K562 (cell line): ENCODE data around the gene FRMPD4. TPM values are rescaled to one million over a fixed set of nuclear protein-coding genes. Genes with fewer than 3 reads are reported as not detected.

Source experiments
- ATAC-seq: fragments of 200-7000 bp; cut with Tn5 transposase; 3 replicates; pipeline ENCODE4 v1.9.1; 2020; ENCODE audit warnings: moderate library complexity
- BruUV-seq: library from RNA; stranded (reverse); fragments of 400-500 nt; replicated peaks from 2 replicates; lab custom pipeline; 2021; lab: Mats Ljungman, UMichigan
- CTCF ChIA-PET: fragments of 300-600 bp; formaldehyde crosslinking; extraction: SDS; loops from one replicate; lab custom pipeline; 2021; ENCODE audit warnings: low intra/inter-chr PET ratio; lab: Yijun Ruan, JAX
- POLR2A ChIA-PET: fragments of 300-600, 350-650 bp; sonication (Branson Sonifier 250); formaldehyde crosslinking; extraction: SDS; loops from one replicate; lab custom pipeline; 2021; ENCODE audit warnings: antibody characterized with exemption, inconsistent platforms; lab: Yijun Ruan, JAX
- DNase-seq, 4 experiments: peaks; one replicate each; pipeline versions ENCODE4 v3.0.0 to v3.0.0-alpha.2; 2011 to 2018; ENCODE audit warnings: low spot score in 3 of 4, mixed read lengths in 3 of 4; ENCODE audit errors: extremely low read depth in 1 of 4
- FAIRE-seq: peaks from 2 replicates; lab custom pipeline; 2011; peaks lifted over from hg19 to GRCh38; lab: Jason Lieb, UNC
- H2AFZ ChIP-seq: 2 replicates; pipeline ENCODE4 v1.6.0; 2011; ENCODE audit warnings: low read depth, low read length, control low read depth, inconsistent platforms
- H3K27ac ChIP-seq: fragments of 200-600 bp; 3 replicates; pipeline ENCODE4 v1.8.0; 2011; ENCODE audit warnings: low read depth, mild to moderate bottlenecking, control low read depth, inconsistent platforms, low read length, moderate library complexity, mixed read lengths; ENCODE audit errors: extremely low read depth
- H3K27me3 ChIP-seq, 2 experiments: fragments of 300-600 bp in 1 of 2; 2 replicates in 1 of 2; 3 replicates in 1 of 2; pipeline versions ENCODE4 v1.6.0 to v1.8.0; 2011; ENCODE audit warnings: inconsistent platforms in 2 of 2, low read length in 2 of 2, mild to moderate bottlenecking in 1 of 2, mixed read lengths in 1 of 2, moderate library complexity in 1 of 2; ENCODE audit not compliant: control insufficient read depth in 2 of 2, insufficient read depth in 2 of 2
- H3K36me3 ChIP-seq: fragments of 300-600 bp; 3 replicates; pipeline ENCODE4 v1.8.0; 2011; ENCODE audit warnings: mild to moderate bottlenecking, low read length, inconsistent platforms; ENCODE audit not compliant: control insufficient read depth, insufficient read depth
- H3K4me1 ChIP-seq, 2 experiments: fragments of 200-600 bp in 1 of 2; replicated peaks in 1 of 2; 2 replicates in 1 of 2; 3 replicates in 1 of 2; pipeline versions ENCODE4 v1.5.1 to v1.8.0; 2011; ENCODE audit warnings: inconsistent platforms in 2 of 2, low read length in 2 of 2, mild to moderate bottlenecking in 1 of 2, mixed read lengths in 1 of 2, moderate library complexity in 1 of 2; ENCODE audit not compliant: control insufficient read depth in 2 of 2, insufficient read depth in 2 of 2
- H3K4me2 ChIP-seq: 2 replicates; pipeline ENCODE4 v1.6.1; 2011; ENCODE audit warnings: low read length, control low read depth, inconsistent platforms, mixed read lengths; ENCODE audit not compliant: insufficient read depth
- H3K4me3 ChIP-seq: fragments of 200-600 bp; sonication (generic), shearing (Covaris generic); 2 replicates; pipeline ENCODE4 v1.5.1; 2016; ENCODE audit warnings: control low read depth, inconsistent platforms
- H3K79me2 ChIP-seq: fragments of 200-600 bp; 3 replicates; pipeline ENCODE4 v1.8.0; 2011; ENCODE audit warnings: low read length, inconsistent platforms; ENCODE audit not compliant: control insufficient read depth, insufficient read depth
- H3K9ac ChIP-seq, 2 experiments: 2 replicates each; pipeline versions ENCODE4 v1.6.0 to v1.6.1; 2011; ENCODE audit warnings: low read depth in 2 of 2, low read length in 2 of 2, control low read depth in 1 of 2, inconsistent platforms in 1 of 2, mild to moderate bottlenecking in 1 of 2, mixed read lengths in 1 of 2; ENCODE audit not compliant: insufficient read depth in 1 of 2
- H3K9me1 ChIP-seq: one replicate; pipeline ENCODE4 v1.6.0; 2011; ENCODE audit warnings: inconsistent platforms, mild to moderate bottlenecking, low read length, moderate library complexity; ENCODE audit not compliant: control insufficient read depth, insufficient read depth
- H3K9me3 ChIP-seq: replicated peaks from 2 replicates; pipeline ENCODE4 v1.5.1; 2011; ENCODE audit warnings: low read depth, low read length, inconsistent platforms; ENCODE audit not compliant: control insufficient read depth, insufficient read depth
- H4K20me1 ChIP-seq: replicated peaks from 2 replicates; pipeline ENCODE4 v1.6.1; 2011; ENCODE audit warnings: low read length, inconsistent platforms, mixed read lengths; ENCODE audit not compliant: control insufficient read depth, insufficient read depth
- CREBBP ChIP-seq: IDR thresholded peaks from one replicate; pipeline ENCODE4 v1.6.1; 2012; ENCODE audit warnings: low read depth, mild to moderate bottlenecking, control low read depth, inconsistent platforms, low read length
- EHMT2 ChIP-seq: fragments of 450-650 bp; IDR thresholded peaks from 2 replicates; pipeline ENCODE4 v1.6.1; 2018; ENCODE audit warnings: antibody characterized with exemption
- ERF ChIP-seq: fragments of 450-650 bp; formaldehyde crosslinking; IDR thresholded peaks from 2 replicates; pipeline ENCODE4 v1.4.0; 2020; ENCODE audit warnings: mild to moderate bottlenecking, mixed read lengths
- FOS ChIP-seq: IDR thresholded peaks from 3 replicates; pipeline ENCODE4 v1.6.1; 2011; ENCODE audit not compliant: insufficient read length; ENCODE audit errors: extremely low read depth
- FOXA3 ChIP-seq, 2 experiments: fragments of 450-650 bp in 1 of 2; sonication (generic) in 1 of 2; formaldehyde crosslinking; IDR thresholded peaks in 1 of 2; conservative IDR thresholded peaks in 1 of 2; 2 replicates each; pipeline versions ENCODE4 v1.4.0 to v1.8.0; 2020 to 2022; ENCODE audit warnings: mild to moderate bottlenecking in 2 of 2, missing genetic modification reagents in 1 of 2
- GTF2F1 ChIP-seq: IDR thresholded peaks from 2 replicates; pipeline ENCODE4 v1.6.1; 2011; ENCODE audit warnings: low read depth, low read length, improper control_type of control experiment
- KDM1A ChIP-seq, 2 experiments: fragments of 450-650 bp; IDR thresholded peaks; 2 replicates each; pipeline ENCODE4 v1.6.1; 2016; ENCODE audit warnings: mild to moderate bottlenecking in 2 of 2
- MCM5 ChIP-seq: fragments of 450-650 bp; IDR thresholded peaks from 2 replicates; pipeline ENCODE4 v1.6.1; 2016; ENCODE audit warnings: low read depth
- MCM7 ChIP-seq, 2 experiments: fragments of 450-650 bp; IDR thresholded peaks; 2 replicates each; pipeline ENCODE4 v1.6.1; 2016 to 2018
- MTA1 ChIP-seq: fragments of 450-650 bp; IDR thresholded peaks from 2 replicates; pipeline ENCODE4 v1.6.1; 2017; ENCODE audit warnings: borderline replicate concordance
- MTA2 ChIP-seq: fragments of 450-650 bp; IDR thresholded peaks from 2 replicates; pipeline ENCODE4 v1.6.1; 2016; ENCODE audit warnings: low read depth
- MYBL2 ChIP-seq, 2 experiments: fragments of 450-650 bp in 1 of 2; sonication (generic) in 1 of 2; formaldehyde crosslinking in 1 of 2; IDR thresholded peaks; 2 replicates each; pipeline versions ENCODE4 v1.6.1 to v1.8.1; 2017 to 2022; ENCODE audit warnings: borderline replicate concordance in 1 of 2, inconsistent platforms in 1 of 2, low read depth in 1 of 2, mild to moderate bottlenecking in 1 of 2, missing genetic modification reagents in 1 of 2, moderate library complexity in 1 of 2
- NEUROD1 ChIP-seq: fragments of 150-350 bp; IDR thresholded peaks from 2 replicates; pipeline ENCODE4 v1.6.1; 2014; ENCODE audit warnings: borderline replicate concordance, low read length, low read depth; ENCODE audit not compliant: partially characterized antibody
- RBFOX2 ChIP-seq: fragments of 200-400 bp; formaldehyde crosslinking; IDR thresholded peaks from 2 replicates; pipeline ENCODE4 v1.6.1; 2017; ENCODE audit warnings: low read depth, mild to moderate bottlenecking, low read length, moderate library complexity
- RCOR1 ChIP-seq, 2 experiments: IDR thresholded peaks; 2 replicates each; pipeline ENCODE4 v1.6.1; 2012; ENCODE audit warnings: low read depth in 2 of 2, low read length in 2 of 2, borderline replicate concordance in 1 of 2, improper control_type of control experiment in 1 of 2
- SAFB ChIP-seq: fragments of 200-400 bp; formaldehyde crosslinking; IDR thresholded peaks from 2 replicates; pipeline ENCODE4 v1.6.1; 2017; ENCODE audit warnings: low read depth, low read length, borderline replicate concordance
- TAF7 ChIP-seq: fragments of 450-650 bp; IDR thresholded peaks from 2 replicates; pipeline ENCODE4 v1.6.1; 2016; ENCODE audit warnings: missing genetic modification characterization, missing compliant biosample characterization
- TFAM ChIP-seq: fragments of 250-450 bp; sonication (Bioruptor Pico); conservative IDR thresholded peaks from 2 replicates; pipeline ENCODE4 v1.5.0; 2021; ENCODE audit warnings: mild to moderate bottlenecking, moderate library complexity
- ZKSCAN1 ChIP-seq: fragments of 150-350 bp; IDR thresholded peaks from 2 replicates; pipeline ENCODE4 v1.6.1; 2016; ENCODE audit warnings: low read depth, low read length
- ZNF384 ChIP-seq: IDR thresholded peaks from 2 replicates; pipeline ENCODE4 v1.6.1; 2012; ENCODE audit warnings: low read depth, low read length, improper control_type of control experiment
- ZNF644 ChIP-seq: fragments of 200-800 bp; sonication (Bioruptor generic); IDR thresholded peaks from 2 replicates; pipeline ENCODE4 v1.6.1; 2016; ENCODE audit warnings: low read depth, missing genetic modification characterization, missing compliant biosample characterization
- WGBS: fragments of 100-300 bp; shearing (Covaris generic); methylation state at CpG from one replicate; pipeline ENCODE4 v1.1.6; 2016; ENCODE audit warnings: low coverage, mixed read lengths; ENCODE audit not compliant: insufficient coverage; ENCODE audit errors: missing lambda C conversion rate; 5-methylcytosine and 5-hydroxymethylcytosine counted together
- in situ Hi-C: fragments of 300-500 bp; cut with MboI; formaldehyde crosslinking; loops from 4 replicates; pipeline ENCODE4 v1.15.0; 2018; ENCODE audit warnings: inconsistent platforms, mixed read lengths
- intact Hi-C: fragments of 100-400 bp; cut with micrococcal nuclease; formaldehyde crosslinking; loops from 2 replicates; pipeline ENCODE4 v1.14.2; 2022
- polyA plus RNA-seq, 8 experiments: library from polyadenylated mRNA; depleted of rRNA in 4 of 8; stranded (reverse) in 5 of 8; unstranded in 3 of 8; fragments of >200 nt; fragmentation: Nextera tagmentation in 2 of 8; fragmentation: Illumina TruSeq in 1 of 8; extraction: Ambion mirVana in 2 of 8; extraction: Trizol in 1 of 8; gene quantifications; 2 replicates each; pipeline versions ENCODE4 v1.2.1 to v1.2.3, GENCODE V29; 2011 to 2014; ENCODE audit warnings: inconsistent platforms in 1 of 8, missing spikeins in 1 of 8
- total RNA-seq, 7 experiments: library from RNA; depleted of rRNA in 6 of 7; stranded (reverse); fragments of >200 nt in 6 of 7; fragmentation: Illumina TruSeq in 2 of 7; extraction: Trizol in 2 of 7; gene quantifications; 2 replicates each; pipeline versions ENCODE4 v1.2.1 to v1.2.3, GENCODE V29; 2011 to 2021; ENCODE audit warnings: low replicate concordance in 1 of 7

The FRMPD4 gene
- total and polyA plus RNA-seq, 9 of the 15 experiments (the other 6 are each of a cell fraction or from before 2014, with no cell fraction given) = not detected

DNA sequence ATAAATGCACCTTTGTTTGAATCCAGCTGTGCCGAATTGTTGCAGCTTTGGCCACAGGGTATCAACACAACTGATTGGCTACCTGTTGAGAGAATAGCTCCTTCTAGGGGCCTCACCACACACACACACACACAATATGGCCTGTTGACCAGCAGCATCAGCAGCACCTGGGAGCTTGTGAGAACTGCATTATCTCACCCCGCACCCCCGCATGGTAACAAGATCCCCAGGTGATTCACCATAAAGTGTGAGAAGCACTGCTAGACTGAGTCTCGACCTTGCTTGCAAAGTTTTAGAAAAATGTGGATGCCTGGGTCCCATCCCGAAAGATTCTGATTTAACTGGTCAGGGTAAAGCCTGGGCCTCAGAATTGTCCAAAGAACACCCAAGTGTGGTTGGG lies 476.0 kb downstream of the FRMPD4 start:
- FAIRE-seq = no peak

DNA sequence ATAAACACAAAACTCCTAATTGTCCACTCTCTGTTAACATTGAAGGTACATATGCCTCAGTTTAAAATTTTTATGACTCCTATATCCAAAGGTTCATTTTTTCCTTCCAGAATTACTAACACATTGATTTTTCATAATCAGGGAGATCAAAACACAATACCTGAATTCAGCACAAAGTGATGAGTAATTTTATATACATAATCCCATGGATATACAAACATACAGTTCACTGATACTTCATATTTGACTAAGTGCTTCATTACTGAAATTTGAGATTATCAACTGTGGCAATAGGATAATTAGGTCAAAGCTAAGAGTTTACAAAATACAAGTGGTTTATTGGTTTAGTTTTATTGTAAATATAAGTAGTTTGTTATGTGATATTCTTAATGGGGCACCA lies 476.8 kb downstream of the FRMPD4 start:
- H3K9me1 ChIP-seq = no peaks in the 10 kb centered on the region
- ATAC-seq = no peak
- CTCF ChIA-PET = no interaction called here
- H2AFZ ChIP-seq = no peak overlapping the region
- FAIRE-seq = no peak
- no peak overlapping the region for H3K4me3 ChIP-seq
- no TSS peak for BruUV-seq
- no peaks in the 10 kb centered on the region for H3K27me3 ChIP-seq
- no peak overlapping the region for H3K4me2 ChIP-seq
- in situ Hi-C loops (no loop called here), intact Hi-C loops (no loop called here)
- H3K9ac ChIP-seq = no peak overlapping the region
- no peaks in the 10 kb centered on the region for H3K79me2 ChIP-seq
- TF ChIP-seq RCOR1 (IDR thresholded peaks at IDR 0.05; ENCODE audit: borderline replicate concordance in 1 of 2, low read depth in 2 of 2, low read length in 2 of 2) (no peak), KDM1A (IDR thresholded peaks at IDR 0.05) (no peak), ZNF384 (no peak), NEUROD1 (no peak), MYBL2 (IDR thresholded peaks at IDR 0.05; ENCODE audit: low read depth) (no peak), MYBL2 (CRISPR knock-in tag; IDR thresholded peaks at IDR 0.05; ENCODE audit: borderline replicate concordance) (no peak), TAF7 (tag) (no peak), ZKSCAN1 (no peak), TFAM (CRISPR knock-in tag) (no peak), FOXA3 (CRISPR knock-in tag; conservative IDR thresholded peaks at IDR 0.05 in 1 of 2, IDR thresholded peaks at IDR 0.05 in 1 of 2) (no peak), MCM5 (no peak), MTA1 (no peak), CREBBP (no peak), ERF (CRISPR knock-in tag) (no peak), MCM7 (IDR thresholded peaks at IDR 0.05) (no peak), EHMT2 (no peak), GTF2F1 (no peak), ZNF644 (tag) (no peak), FOS (no peak), MTA2 (no peak), RBFOX2 (no peak)
- H4K20me1 ChIP-seq = no peaks in the 10 kb centered on the region
- no peak for DNase-seq
- no peak overlapping the region for H3K27ac ChIP-seq
- H3K4me1 ChIP-seq = no peaks in the 10 kb centered on the region
- H3K9me3 ChIP-seq = no peaks in the 10 kb centered on the region
- POLR2A ChIA-PET = no interaction called here
- H3K36me3 ChIP-seq = no peaks in the 10 kb centered on the region

More for the DNA sequence above, 476.0 kb downstream of the FRMPD4 start:
- DNase-seq (no peak), ATAC-seq (no peak)
- Histone ChIP-seq H3K4me2 (no peak overlapping the region), H3K9me3 (no peaks in the 10 kb centered on the region), H3K4me3 (no peak overlapping the region), H3K79me2 (no peaks in the 10 kb centered on the region), H2AFZ (no peak overlapping the region), H3K27me3 (no peaks in the 10 kb centered on the region), H3K9ac (no peak overlapping the region), H4K20me1 (no peaks in the 10 kb centered on the region), H3K36me3 (no peaks in the 10 kb centered on the region), H3K9me1 (no peaks in the 10 kb centered on the region), H3K4me1 (no peaks in the 10 kb centered on the region), H3K27ac (no peak overlapping the region)
- CTCF ChIA-PET = no interaction called here
- 0% methylated on average over 5 of the region's 5 CpGs for WGBS
- no TSS peak for BruUV-seq
- in situ Hi-C loops (no loop called here), intact Hi-C loops (no loop called here)
- no peak for TF ChIP-seq SAFB
- POLR2A ChIA-PET = no interaction called here
